PC-9 (cell line): ENCODE results near the gene STRN3. TPM values are rescaled to one million over a fixed set of nuclear protein-coding genes. Genes with fewer than 3 reads are reported as not detected.

ENCODE experiments used
- BruUV-seq: library from RNA; stranded (reverse); fragments of 400-500 nt; replicated peaks from 2 replicates; lab custom pipeline; 2021; lab: Mats Ljungman, UMichigan
- CTCF ChIA-PET: fragments of 300-600 bp; sonication (Branson Sonifier 250); formaldehyde crosslinking; loops from one replicate; lab custom pipeline; 2022; ENCODE audit warnings: antibody characterized with exemption; lab: Charles Lee
- POLR2A ChIA-PET: fragments of 300-600 bp; sonication (Branson Sonifier 250); formaldehyde crosslinking; loops from one replicate; lab custom pipeline; 2022; ENCODE audit warnings: antibody characterized with exemption; ENCODE audit not compliant: unreplicated experiment; lab: Charles Lee
- DNase-seq, 2 experiments: peaks; one replicate each; pipeline versions ENCODE4 v3.0.0 to v3.0.0-alpha.2; 2015 to 2022; ENCODE audit warnings: mixed read lengths in 1 of 2
- H2AFZ ChIP-seq: fragments of 200-600 bp; sonication (generic); 2 replicates; pipeline ENCODE4 v1.8.1; 2017; ENCODE audit warnings: antibody characterized with exemption
- H3F3A ChIP-seq: fragments of 200-600 bp; sonication (generic); 2 replicates; pipeline ENCODE4 v1.8.1; 2017; ENCODE audit warnings: antibody characterized with exemption, mild to moderate bottlenecking, low read depth; ENCODE audit not compliant: insufficient read depth
- H3K27ac ChIP-seq: fragments of 200-600 bp; sonication (generic); 2 replicates; pipeline ENCODE4 v1.6.1; 2016; ENCODE audit warnings: mixed run types
- H3K27me3 ChIP-seq: fragments of 200-600 bp; sonication (generic); 2 replicates; pipeline ENCODE4 v1.6.1; 2016; ENCODE audit warnings: low read depth, mixed run types; ENCODE audit not compliant: insufficient read depth
- H3K36me3 ChIP-seq: fragments of 200-600 bp; sonication (generic); 2 replicates; pipeline ENCODE4 v1.6.1; 2016; ENCODE audit warnings: low read depth, mixed run types
- H3K4me1 ChIP-seq: fragments of 200-600 bp; sonication (generic); replicated peaks from 2 replicates; pipeline ENCODE4 v1.6.1; 2016; ENCODE audit warnings: mixed run types; ENCODE audit not compliant: insufficient read depth
- H3K4me2 ChIP-seq: fragments of 200-600 bp; sonication (generic); 2 replicates; pipeline ENCODE4 v1.6.1; 2017; ENCODE audit warnings: mixed run types
- H3K4me3 ChIP-seq: fragments of 200-600 bp; sonication (generic); 2 replicates; pipeline ENCODE4 v1.6.1; 2016; ENCODE audit warnings: mixed run types
- H3K79me2 ChIP-seq: fragments of 200-600 bp; sonication (generic); 2 replicates; pipeline ENCODE4 v1.6.1; 2017; ENCODE audit warnings: low read depth, mixed run types
- H3K9me2 ChIP-seq: fragments of 200-600 bp; sonication (generic); 2 replicates; pipeline ENCODE4 v1.8.1; 2017; ENCODE audit warnings: mild to moderate bottlenecking; ENCODE audit not compliant: insufficient read depth
- H3K9me3 ChIP-seq: fragments of 200-600 bp; sonication (generic); 2 replicates; pipeline ENCODE4 v1.8.1; 2016; ENCODE audit warnings: low read depth; ENCODE audit not compliant: insufficient read depth
- H4K20me1 ChIP-seq: fragments of 200-600 bp; sonication (generic); 2 replicates; pipeline ENCODE4 v1.8.1; 2017; ENCODE audit not compliant: insufficient read depth
- CTCF ChIP-seq: fragments of 200-600 bp; sonication (generic); conservative IDR thresholded peaks from 2 replicates; pipeline ENCODE4 v1.6.1; 2017; ENCODE audit warnings: mixed run types, antibody characterized with exemption, mild to moderate bottlenecking, moderate library complexity
- EZH2 ChIP-seq: fragments of 200-600 bp; sonication (generic); IDR thresholded peaks from 2 replicates; pipeline ENCODE4 v1.8.0; 2017; ENCODE audit warnings: antibody characterized with exemption, low read depth
- intact Hi-C: fragments of 100-400 bp; cut with micrococcal nuclease; formaldehyde crosslinking; loops from one replicate; pipeline ENCODE4 v1.10.0; 2022; ENCODE audit not compliant: unreplicated experiment
- total RNA-seq: library from RNA; stranded (reverse); gene quantifications from 2 replicates; pipeline ENCODE4 v1.2.3, GENCODE V29; 2021

Gene STRN3
- total RNA-seq, 1 experiment from 2014 or later, result 18.1 TPM

GRCh38 chr14:31025367-31026076 lies 657 bp downstream of the STRN3 start, which contains the start of gene AP4S1:
AP4S1 (plus strand) TSS chr14:31025649; CDS start chr14:31066197, 40,548 bp downstream.
- CTCF ChIA-PET, result interaction anchor here (0.6 kb wide), 1 partner anchor 403 kb away, joined by 4 read pairs; no protein-coding TSS in a partner anchor
- Histone ChIP-seq H3K9me2 (no peaks in the 10 kb centered on the region), H3K79me2 (peaks cover 56% of the 10 kb centered on the region), H4K20me1 (peaks cover 16% of the 10 kb centered on the region; the same call in 1 of the 2 replicates), H3K27me3 (no peaks in the 10 kb centered on the region), H3K4me2 (peak within 1 kb of the TSS; percentile 97), H3K9me3 (no peaks in the 10 kb centered on the region), H3F3A (peaks cover 12% of the 10 kb centered on the region), H3K27ac (peak within 1 kb of the TSS; percentile 79), H3K4me1 (peaks cover 22% of the 10 kb centered on the region), H3K36me3 (no peaks in the 10 kb centered on the region), H3K4me3 (peak within 1 kb of the TSS; percentile 88), H2AFZ (peak within 1 kb of the TSS; percentile 88)
- BruUV-seq, result no TSS peak
- intact Hi-C loops, result loop anchor here (5.0 kb wide), 1 partner anchor 57 kb away; no protein-coding TSS in a partner anchor
- TF ChIP-seq CTCF (no peak), EZH2 (no peak)
- POLR2A ChIA-PET, result interaction anchor here (0.6 kb wide), 2 partner anchors 27 to 45 kb away, joined by 8 to 15 read pairs; no protein-coding TSS in a partner anchor
- DNase-seq, result peak in 1 of 2 experiments; percentile 26

GRCh38 chr14:31024577-31025366 lies 1.4 kb downstream of the STRN3 start:
- Histone ChIP-seq H3K9me2 (no peaks in the 10 kb centered on the region), H3K27me3 (no peaks in the 10 kb centered on the region), H3K4me2 (peak overlapping the region; percentile 97), H4K20me1 (peaks cover 16% of the 10 kb centered on the region; the same call in 1 of the 2 replicates), H3K4me3 (peak overlapping the region; percentile 88), H3K9me3 (no peaks in the 10 kb centered on the region), H3F3A (peaks cover 12% of the 10 kb centered on the region), H2AFZ (peak overlapping the region; percentile 87), H3K79me2 (peaks cover 64% of the 10 kb centered on the region), H3K36me3 (no peaks in the 10 kb centered on the region), H3K4me1 (peaks cover 22% of the 10 kb centered on the region), H3K27ac (peak overlapping the region; percentile 79)
- BruUV-seq, result TSS peak; percentile 27
- DNase-seq, result no peak
- intact Hi-C loops, result loop anchor here (5.0 kb wide), 1 partner anchor 58 kb away; no protein-coding TSS in a partner anchor
- CTCF ChIA-PET, result interaction anchor here (0.7 kb wide), 1 partner anchor 181 kb away, joined by 3 read pairs; no protein-coding TSS in a partner anchor
- POLR2A ChIA-PET, result no interaction called here
- TF ChIP-seq EZH2, result no peak
- TF ChIP-seq CTCF, result no peak

GRCh38 chr14:31024010-31024480 lies 2.1 kb downstream of the STRN3 start:
- ChIA-PET CTCF (no interaction called here), POLR2A (no interaction called here)
- peaks cover 22% of the 10 kb centered on the region for H3K4me1 ChIP-seq
- H3K79me2 ChIP-seq, result peaks cover 70% of the 10 kb centered on the region
- H4K20me1 ChIP-seq, result peaks cover 16% of the 10 kb centered on the region; the same call in 1 of the 2 replicates
- no peak overlapping the region for H3K27ac ChIP-seq
- H3F3A ChIP-seq, result peaks cover 12% of the 10 kb centered on the region
- no peak for DNase-seq
- TF ChIP-seq EZH2 (no peak), CTCF (no peak)
- no peaks in the 10 kb centered on the region for H3K9me2 ChIP-seq
- no peaks in the 10 kb centered on the region for H3K36me3 ChIP-seq
- H2AFZ ChIP-seq, result no peak overlapping the region
- no peaks in the 10 kb centered on the region for H3K27me3 ChIP-seq
- intact Hi-C loops, result no loop called here
- H3K4me2 ChIP-seq, result peak overlapping the region; percentile 97
- peak overlapping the region; percentile 88 for H3K4me3 ChIP-seq
- H3K9me3 ChIP-seq, result no peaks in the 10 kb centered on the region
- no TSS peak for BruUV-seq
